Nephron (organoid): ENCODE measurements around the gene SASH1.
"Not testable (repeated sequence)": the region's sequence is repeated elsewhere in the genome, so short reads cannot be mapped to it uniquely, and the experiment has no call there.

Source experiments
- H3K27ac Mint-ChIP-seq, 3 experiments: 2 replicates each; pipeline ENCODE4 v1.8.0; 2020; ENCODE audit warnings: mixed read lengths in 3 of 3, mild to moderate bottlenecking in 2 of 3, moderate library complexity in 1 of 3
- H3K27me3 Mint-ChIP-seq: 2 replicates; pipeline ENCODE4 v1.8.0; 2021; ENCODE audit warnings: low read depth, mild to moderate bottlenecking, moderate library complexity, mixed read lengths
- H3K36me3 Mint-ChIP-seq: 2 replicates; pipeline ENCODE4 v1.8.0; 2020; ENCODE audit warnings: low read depth, mixed read lengths
- H3K4me1 Mint-ChIP-seq: 2 replicates; pipeline ENCODE4 v1.8.0; 2020; ENCODE audit warnings: mixed read lengths
- H3K4me3 Mint-ChIP-seq, 3 experiments: 2 replicates each; pipeline ENCODE4 v1.8.0; 2020; ENCODE audit warnings: mild to moderate bottlenecking in 3 of 3, mixed read lengths in 3 of 3, moderate library complexity in 2 of 3
- H3K9me3 Mint-ChIP-seq: 2 replicates; pipeline ENCODE4 v1.8.0; 2020; ENCODE audit warnings: mixed read lengths
- TF ChIP-seq, protein P1 (sequence below), 3 experiments: fragments of 200-600 bp; sonication (generic); IDR thresholded peaks; one replicate each; pipeline ENCODE4 v1.5.0; 2021; ENCODE audit warnings: antibody characterized with exemption in 3 of 3; ENCODE audit not compliant: unreplicated experiment in 3 of 3

The SASH1 gene

DNA sequence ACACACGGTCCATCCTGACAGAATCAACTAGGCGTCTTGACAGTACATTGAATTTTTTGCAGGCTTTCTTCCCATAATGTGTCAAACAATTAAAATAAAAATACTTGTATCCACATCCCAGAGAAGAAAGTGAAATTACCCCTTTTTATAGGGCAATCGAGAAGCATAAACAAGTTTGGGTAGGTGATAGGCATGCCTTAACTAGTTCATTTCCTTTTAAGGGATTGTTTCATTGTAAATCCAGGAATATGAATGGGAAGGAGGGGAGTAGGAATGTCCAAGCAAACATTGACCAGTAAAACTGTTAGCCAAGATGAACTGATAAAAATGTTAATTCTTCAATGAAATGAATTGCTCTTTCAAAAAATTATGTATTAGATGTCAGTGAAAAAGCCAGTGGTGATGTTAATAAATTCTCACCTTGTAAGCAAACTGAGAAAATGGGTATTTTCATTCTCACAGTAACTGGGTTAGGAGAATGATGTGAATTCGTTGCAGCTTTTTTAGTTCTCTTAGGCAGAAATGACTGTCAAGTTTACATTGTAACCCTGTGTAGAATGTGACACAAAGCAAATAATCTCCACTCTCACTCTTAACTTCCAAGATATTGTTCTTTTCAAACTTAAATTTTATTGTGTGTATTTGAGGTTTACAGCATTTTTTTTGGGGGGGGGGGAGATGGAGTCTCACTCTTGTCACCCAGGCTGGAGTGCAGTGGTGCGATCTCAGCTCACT is 31.6 kb downstream of the SASH1 start:
- TF ChIP-seq, protein P1, sequence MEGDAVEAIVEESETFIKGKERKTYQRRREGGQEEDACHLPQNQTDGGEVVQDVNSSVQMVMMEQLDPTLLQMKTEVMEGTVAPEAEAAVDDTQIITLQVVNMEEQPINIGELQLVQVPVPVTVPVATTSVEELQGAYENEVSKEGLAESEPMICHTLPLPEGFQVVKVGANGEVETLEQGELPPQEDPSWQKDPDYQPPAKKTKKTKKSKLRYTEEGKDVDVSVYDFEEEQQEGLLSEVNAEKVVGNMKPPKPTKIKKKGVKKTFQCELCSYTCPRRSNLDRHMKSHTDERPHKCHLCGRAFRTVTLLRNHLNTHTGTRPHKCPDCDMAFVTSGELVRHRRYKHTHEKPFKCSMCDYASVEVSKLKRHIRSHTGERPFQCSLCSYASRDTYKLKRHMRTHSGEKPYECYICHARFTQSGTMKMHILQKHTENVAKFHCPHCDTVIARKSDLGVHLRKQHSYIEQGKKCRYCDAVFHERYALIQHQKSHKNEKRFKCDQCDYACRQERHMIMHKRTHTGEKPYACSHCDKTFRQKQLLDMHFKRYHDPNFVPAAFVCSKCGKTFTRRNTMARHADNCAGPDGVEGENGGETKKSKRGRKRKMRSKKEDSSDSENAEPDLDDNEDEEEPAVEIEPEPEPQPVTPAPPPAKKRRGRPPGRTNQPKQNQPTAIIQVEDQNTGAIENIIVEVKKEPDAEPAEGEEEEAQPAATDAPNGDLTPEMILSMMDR (IDR thresholded peaks at IDR 0.05; ENCODE audit: unreplicated experiment in 3 of 3), result no peak
- H3K9me3 Mint-ChIP-seq, result peaks cover 2% of the 10 kb centered on the region
- peaks cover 3% of the 10 kb centered on the region for H3K4me1 Mint-ChIP-seq
- H3K27ac Mint-ChIP-seq, result no peak overlapping the region
- H3K36me3 Mint-ChIP-seq, result peaks cover 9% of the 10 kb centered on the region
- H3K27me3 Mint-ChIP-seq, result no peaks in the 10 kb centered on the region
- no peak overlapping the region for H3K4me3 Mint-ChIP-seq

DNA sequence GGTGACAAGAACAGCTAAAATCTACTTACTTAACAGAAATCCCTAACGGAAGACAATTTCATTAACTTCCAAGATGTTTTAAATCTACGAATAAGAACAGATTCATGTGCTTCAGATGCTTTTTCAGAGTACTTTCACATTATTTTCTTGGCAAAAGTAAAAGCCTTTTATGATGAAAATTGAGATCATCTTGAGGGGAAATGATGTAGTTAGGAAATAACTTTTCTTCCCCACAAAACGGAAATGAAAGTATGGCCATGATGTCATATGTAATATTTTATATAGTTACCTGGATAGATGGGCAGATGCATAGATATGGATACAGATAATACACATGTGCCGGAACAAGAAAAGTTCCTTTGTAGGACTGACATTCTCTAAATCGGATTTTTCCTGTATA is 32.8 kb downstream of the SASH1 start:
- TF ChIP-seq, protein P1 (IDR thresholded peaks at IDR 0.05; ENCODE audit: unreplicated experiment in 3 of 3), result no peak
- Mint-ChIP-seq H3K36me3 (peaks cover 9% of the 10 kb centered on the region), H3K27me3 (no peaks in the 10 kb centered on the region), H3K27ac (no peak overlapping the region), H3K4me3 (no peak overlapping the region), H3K4me1 (peaks cover 4% of the 10 kb centered on the region), H3K9me3 (peaks cover 2% of the 10 kb centered on the region)

DNA sequence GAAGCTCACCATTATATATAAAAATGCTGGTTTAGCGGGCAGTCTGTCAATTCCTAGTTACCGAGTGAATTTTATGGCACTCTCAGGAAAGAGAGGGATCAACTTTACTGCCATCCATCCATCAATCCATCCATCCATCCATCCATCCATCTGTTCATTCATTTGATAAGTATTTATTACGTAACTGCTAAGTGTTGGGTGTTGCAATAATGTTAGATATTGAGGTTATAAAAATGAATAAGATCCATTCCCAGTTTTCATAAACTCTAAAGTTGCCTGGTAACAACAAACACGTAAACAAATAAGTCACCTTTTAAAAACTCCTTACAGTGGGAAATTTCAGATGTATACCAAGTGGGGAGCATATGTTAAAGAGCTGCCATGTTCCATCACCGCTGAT is 36.8 kb downstream of the SASH1 start:
- peaks cover 8% of the 10 kb centered on the region for H3K4me1 Mint-ChIP-seq

DNA sequence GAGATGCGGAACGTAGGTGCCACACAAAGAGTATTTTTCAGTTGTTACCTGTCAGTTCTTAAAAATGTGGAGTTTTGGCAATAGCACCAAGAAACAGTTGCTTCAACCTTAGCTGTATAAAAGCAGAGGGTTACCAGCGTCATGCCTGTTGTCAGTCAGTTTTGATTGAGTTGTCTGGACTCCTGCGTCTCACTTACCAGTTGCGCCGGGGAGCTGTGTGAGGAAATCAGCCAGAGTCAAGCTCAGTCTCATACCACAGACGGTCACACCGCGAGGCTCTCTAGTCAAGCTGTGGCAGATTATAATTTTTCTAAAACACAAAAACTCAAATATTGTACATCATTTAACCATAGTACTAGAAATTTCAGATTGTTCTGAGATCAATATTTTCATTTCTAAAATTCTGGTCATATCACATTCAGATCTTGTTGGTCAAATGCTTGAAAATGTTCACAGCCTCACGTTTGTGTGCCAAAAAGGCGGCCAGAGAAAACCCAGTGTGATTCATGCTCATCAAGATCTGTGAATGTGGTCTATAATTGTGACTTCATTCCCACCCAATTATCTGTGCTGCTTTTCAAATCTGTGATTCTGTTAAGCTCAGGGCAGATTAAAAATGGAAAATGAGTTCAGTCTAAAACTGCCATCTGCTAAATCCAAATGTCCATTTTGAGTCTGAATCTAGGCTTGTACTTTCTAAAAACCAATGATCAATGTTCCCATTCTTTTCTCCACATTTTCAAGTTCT is 37.5 kb downstream of the SASH1 start:
- H3K4me3 Mint-ChIP-seq, result no peak overlapping the region
- peaks cover 9% of the 10 kb centered on the region for H3K36me3 Mint-ChIP-seq
- no peak overlapping the region for H3K27ac Mint-ChIP-seq
- peaks cover 2% of the 10 kb centered on the region for H3K9me3 Mint-ChIP-seq
- no peaks in the 10 kb centered on the region for H3K27me3 Mint-ChIP-seq
- H3K4me1 Mint-ChIP-seq, result peaks cover 8% of the 10 kb centered on the region
- TF ChIP-seq, protein P1 (IDR thresholded peaks at IDR 0.05; ENCODE audit: unreplicated experiment in 3 of 3), result no peak

More for the DNA sequence above, 36.8 kb downstream of the SASH1 start:
- Mint-ChIP-seq H3K27ac (no peak overlapping the region), H3K36me3 (peaks cover 9% of the 10 kb centered on the region), H3K4me3 (no peak overlapping the region), H3K9me3 (peaks cover 2% of the 10 kb centered on the region), H3K27me3 (no peaks in the 10 kb centered on the region)
- TF ChIP-seq, protein P1 (IDR thresholded peaks at IDR 0.05; ENCODE audit: unreplicated experiment in 3 of 3), result no peak

DNA sequence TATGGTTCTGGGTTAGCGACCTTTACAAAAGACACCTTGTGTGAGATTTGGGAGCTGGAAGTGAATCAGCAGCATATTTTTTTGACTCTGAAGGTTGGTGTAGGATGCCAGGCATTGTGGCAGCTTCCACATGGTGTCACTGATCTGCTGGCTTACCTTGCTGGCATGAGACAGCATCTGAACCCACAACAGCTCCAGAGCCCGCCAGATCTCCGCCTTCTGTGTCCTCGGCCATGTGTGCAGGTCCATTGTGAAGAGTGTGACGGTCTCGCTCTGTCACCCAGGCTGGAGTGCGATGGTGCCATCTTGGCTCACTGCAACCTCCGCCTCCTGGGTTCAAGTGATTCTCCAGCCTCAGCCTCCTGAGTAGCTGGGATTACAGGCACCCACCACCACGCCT is 39.4 kb downstream of the SASH1 start:
- not testable (repeated sequence) for H3K27me3 Mint-ChIP-seq, H3K36me3 Mint-ChIP-seq, H3K27ac Mint-ChIP-seq, H3K4me1 Mint-ChIP-seq, H3K9me3 Mint-ChIP-seq, H3K4me3 Mint-ChIP-seq

DNA sequence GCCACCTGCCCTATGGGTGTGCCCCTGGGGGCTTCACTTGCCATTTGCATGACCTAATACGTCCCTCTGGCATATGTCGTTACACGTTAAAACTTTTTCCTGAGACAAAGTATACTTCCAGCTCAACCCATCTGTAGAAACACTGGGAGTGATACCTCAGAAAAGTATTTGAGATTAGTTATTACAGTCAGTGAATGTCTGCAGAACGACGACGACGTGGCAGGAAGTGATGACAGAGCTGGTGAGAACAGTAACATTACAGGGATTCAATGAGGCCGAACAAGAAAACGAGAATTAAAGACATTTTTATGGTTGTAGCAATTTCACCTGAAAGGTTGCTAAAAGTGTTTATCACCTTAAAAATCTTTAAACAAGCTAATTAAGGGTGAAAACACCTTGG is 40.2 kb downstream of the SASH1 start:
- H3K27me3 Mint-ChIP-seq, result no peaks in the 10 kb centered on the region
- no peak overlapping the region for H3K4me3 Mint-ChIP-seq
- TF ChIP-seq, protein P1 (IDR thresholded peaks at IDR 0.05; ENCODE audit: unreplicated experiment in 3 of 3), result no peak
- H3K36me3 Mint-ChIP-seq, result peaks cover 3% of the 10 kb centered on the region
- no peak overlapping the region for H3K27ac Mint-ChIP-seq
- H3K4me1 Mint-ChIP-seq, result peaks cover 8% of the 10 kb centered on the region
- no peaks in the 10 kb centered on the region for H3K9me3 Mint-ChIP-seq
